Muscle of leg (tissue), 11 donors: ENCODE data around the gene CDYL2. TPM values are rescaled to one million over a fixed set of nuclear protein-coding genes. Genes with fewer than 3 reads are reported as not detected.

ENCODE experiments used
- DNase-seq: peaks from one replicate; pipeline ENCODE4 v3.0.0; 2013
- H3K27ac ChIP-seq: one replicate; pipeline ENCODE4 v1.5.1; 2013; ENCODE audit warnings: mild to moderate bottlenecking, low read length, control low read depth
- H3K27me3 ChIP-seq: one replicate; pipeline ENCODE4 v1.6.1; 2013; ENCODE audit warnings: low read length; ENCODE audit not compliant: control insufficient read depth, insufficient read depth
- H3K36me3 ChIP-seq: one replicate; pipeline ENCODE4 v1.6.1; 2013; ENCODE audit warnings: low read length; ENCODE audit not compliant: control insufficient read depth, insufficient read depth
- H3K4me1 ChIP-seq: one replicate; pipeline ENCODE4 v1.6.1; 2013; ENCODE audit warnings: low read length; ENCODE audit not compliant: control insufficient read depth, insufficient read depth
- H3K4me3 ChIP-seq: one replicate; pipeline ENCODE4 v1.5.1; 2013; ENCODE audit warnings: low read length, control low read depth
- H3K9me3 ChIP-seq: replicated peaks from 2 replicates; pipeline ENCODE4 v1.6.1; 2013; ENCODE audit warnings: low read depth, low read length; ENCODE audit not compliant: control insufficient read depth
- WGBS: methylation state at CpG from one replicate; pipeline ENCODE4 v1.1.5; 2013; ENCODE audit warnings: missing lambda C conversion rate; ENCODE audit not compliant: insufficient coverage; 5-methylcytosine and 5-hydroxymethylcytosine counted together
- polyA plus RNA-seq, 8 donors: library from polyadenylated mRNA; unstranded; fragments of 120-200 nt; gene quantifications; one replicate each; pipeline versions ENCODE4 v1.2.1 to v1.2.3, GENCODE V29; 2013; ENCODE audit warnings: inconsistent platforms in 1 of 8, low replicate concordance in 1 of 8; ENCODE audit not compliant: insufficient read length in 8 of 8, insufficient read depth in 1 of 8
- total RNA-seq: library from RNA; stranded (reverse); fragments of 120-200 nt; gene quantifications from one replicate; pipeline ENCODE4 v1.2.4, GENCODE V29; 2013

CDYL2 gene
- total and polyA plus RNA-seq, 9 donors = 1.9 to 3.7 (median 2.6) TPM

DNA sequence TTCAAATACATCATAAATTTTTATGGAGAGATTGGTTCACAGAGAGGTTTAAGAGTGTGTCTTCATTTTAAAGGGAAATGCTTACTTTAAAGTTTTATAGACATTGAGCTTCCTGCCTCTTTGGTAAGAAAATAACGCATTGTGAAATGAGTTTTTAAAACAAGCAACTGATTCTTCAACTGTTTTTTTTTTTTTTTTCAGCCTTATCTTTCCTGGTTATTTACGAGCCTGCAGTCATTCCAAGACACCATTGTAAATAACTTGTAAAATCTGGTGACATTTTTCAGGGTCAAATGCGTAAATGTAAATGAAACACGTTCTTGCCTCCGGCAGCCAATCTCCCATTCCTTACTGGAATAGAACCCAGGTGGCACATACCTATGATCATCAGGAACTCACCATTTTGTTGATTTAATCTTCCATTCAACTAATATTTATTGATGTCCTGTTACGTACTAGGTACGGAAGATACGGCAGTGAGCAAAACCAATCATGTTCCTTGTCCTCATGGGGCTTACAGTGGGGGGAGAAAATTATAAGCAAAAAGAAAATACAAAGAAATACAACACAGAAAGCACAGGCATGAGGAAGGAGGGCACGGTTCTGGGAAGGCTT, 33.2 kb upstream of the CDYL2 start:
- no peak for DNase-seq
- WGBS = 83% methylated on average over 2 of the region's 9 CpGs
- Histone ChIP-seq H3K4me3 (no peak overlapping the region), H3K9me3 (no peaks in the 10 kb centered on the region), H3K4me1 (no peaks in the 10 kb centered on the region), H3K27ac (no peak overlapping the region), H3K36me3 (no peaks in the 10 kb centered on the region), H3K27me3 (peaks cover 2% of the 10 kb centered on the region)

GRCh38 chr16:80836846-80837245, 32.4 kb upstream of the CDYL2 start:
- no peaks in the 10 kb centered on the region for H3K9me3 ChIP-seq
- H3K4me3 ChIP-seq = no peak overlapping the region
- no peaks in the 10 kb centered on the region for H3K4me1 ChIP-seq
- no peak overlapping the region for H3K27ac ChIP-seq
- DNase-seq = no peak
- WGBS = 67% methylated on average over 1 of the region's 4 CpGs
- no peaks in the 10 kb centered on the region for H3K36me3 ChIP-seq
- H3K27me3 ChIP-seq = peaks cover 2% of the 10 kb centered on the region

DNA sequence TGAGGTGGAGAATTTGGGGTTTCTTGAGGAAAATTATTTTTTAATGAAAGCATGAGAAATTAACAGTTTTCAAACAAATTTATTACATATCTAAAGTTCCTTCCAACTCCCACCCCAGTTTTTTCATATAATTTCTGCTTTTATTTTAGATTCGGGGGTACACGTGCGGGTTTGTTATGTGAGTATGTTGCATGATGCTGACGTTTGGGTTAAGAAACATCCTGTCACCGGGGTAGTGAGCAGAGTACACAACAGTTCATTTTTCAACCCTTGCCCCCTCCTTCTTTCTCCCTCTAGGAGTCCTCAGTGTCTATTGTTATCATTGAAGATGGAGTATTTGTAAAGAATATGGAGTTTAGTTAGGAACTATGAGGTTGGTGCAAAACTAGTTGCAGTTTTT, 31.8 kb upstream of the CDYL2 start:
- H3K9me3 ChIP-seq = no peaks in the 10 kb centered on the region
- H3K36me3 ChIP-seq = no peaks in the 10 kb centered on the region
- no peaks in the 10 kb centered on the region for H3K4me1 ChIP-seq
- WGBS = no CpG with 5 or more reads among the region's 5 CpGs
- no peak overlapping the region for H3K27ac ChIP-seq
- H3K27me3 ChIP-seq = peaks cover 2% of the 10 kb centered on the region
- no peak for DNase-seq
- no peak overlapping the region for H3K4me3 ChIP-seq

DNA sequence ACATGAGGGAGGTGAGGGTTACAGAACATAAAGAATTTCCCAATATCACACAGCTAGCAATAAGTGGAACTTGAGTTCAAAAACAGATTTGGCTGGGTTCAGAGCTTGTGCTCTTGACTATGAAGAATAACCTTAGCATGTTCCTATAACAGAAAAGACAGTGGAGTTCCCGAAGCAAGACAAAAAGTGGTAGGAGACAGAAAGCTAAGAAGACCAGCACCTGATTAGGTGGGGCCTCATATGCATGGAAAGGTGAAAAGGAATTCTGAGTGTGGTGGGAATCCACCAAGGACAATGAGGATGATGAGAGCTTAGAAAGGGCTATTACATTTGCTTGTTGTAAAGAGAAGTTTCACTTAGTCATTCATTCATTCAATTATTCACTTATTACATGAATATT, 26.6 kb upstream of the CDYL2 start:
- no peak for DNase-seq
- no peaks in the 10 kb centered on the region for H3K36me3 ChIP-seq
- no peaks in the 10 kb centered on the region for H3K4me1 ChIP-seq
- H3K27ac ChIP-seq = no peak overlapping the region
- H3K9me3 ChIP-seq = no peaks in the 10 kb centered on the region
- WGBS = 83% methylated on average over 1 of the region's 1 CpG
- H3K27me3 ChIP-seq = no peaks in the 10 kb centered on the region
- H3K4me3 ChIP-seq = no peak overlapping the region

DNA sequence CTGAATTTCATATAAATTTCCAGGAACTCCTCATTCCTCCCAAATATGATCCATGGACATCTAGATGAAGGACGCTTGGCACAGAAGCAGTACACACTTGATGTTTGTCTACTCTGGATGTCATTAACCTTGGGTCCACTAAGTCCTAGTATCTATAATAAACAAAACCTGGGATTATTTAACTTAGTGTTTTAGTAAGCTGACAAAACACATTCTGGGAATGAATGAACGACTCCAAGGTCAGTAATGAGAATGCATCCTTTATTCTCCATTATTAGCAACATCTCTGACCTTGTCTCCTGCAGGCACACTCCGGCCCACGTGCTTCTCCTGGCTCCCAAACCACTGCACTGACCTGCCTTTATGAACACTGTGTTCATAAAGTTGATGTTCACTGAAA, 24.1 kb upstream of the CDYL2 start:
- no peak for DNase-seq
- Histone ChIP-seq H3K4me1 (no peaks in the 10 kb centered on the region), H3K27me3 (no peaks in the 10 kb centered on the region), H3K9me3 (no peaks in the 10 kb centered on the region), H3K36me3 (no peaks in the 10 kb centered on the region), H3K4me3 (no peak overlapping the region), H3K27ac (no peak overlapping the region)
- no CpG with 5 or more reads among the region's 4 CpGs for WGBS

GRCh38 chr16:80827007-80827406, 22.6 kb upstream of the CDYL2 start:
- Histone ChIP-seq H3K9me3 (no peaks in the 10 kb centered on the region), H3K4me3 (no peak overlapping the region), H3K27me3 (no peaks in the 10 kb centered on the region), H3K4me1 (no peaks in the 10 kb centered on the region), H3K27ac (no peak overlapping the region), H3K36me3 (no peaks in the 10 kb centered on the region)
- DNase-seq = no peak
- no CpG with 5 or more reads among the region's 1 CpG for WGBS

GRCh38 chr16:80825365-80825758, 21.0 kb upstream of the CDYL2 start:
- Histone ChIP-seq H3K36me3 (no peaks in the 10 kb centered on the region), H3K4me3 (no peak overlapping the region), H3K4me1 (no peaks in the 10 kb centered on the region), H3K9me3 (no peaks in the 10 kb centered on the region), H3K27me3 (no peaks in the 10 kb centered on the region), H3K27ac (no peak overlapping the region)
- no peak for DNase-seq
- no CpG with 5 or more reads among the region's 1 CpG for WGBS

- peak; percentile 58 for DNase-seq
- WGBS = 22% methylated on average over 1 of the region's 5 CpGs
- H3K9me3 ChIP-seq = no peaks in the 10 kb centered on the region
Measured at GRCh38 chr16:80824623-80825364, 20.4 kb upstream of the CDYL2 start.

GRCh38 chr16:80819988-80820387, 15.6 kb upstream of the CDYL2 start:
- no peak for DNase-seq
- Histone ChIP-seq H3K4me3 (no peak overlapping the region), H3K27ac (no peak overlapping the region), H3K36me3 (no peaks in the 10 kb centered on the region), H3K27me3 (peaks cover 2% of the 10 kb centered on the region), H3K9me3 (no peaks in the 10 kb centered on the region), H3K4me1 (no peaks in the 10 kb centered on the region)
- no CpG with 5 or more reads among the region's 2 CpGs for WGBS

More at GRCh38 chr16:80824623-80825364, 20.4 kb upstream of the CDYL2 start:
- H3K27ac ChIP-seq = no peak overlapping the region
- H3K27me3 ChIP-seq = no peaks in the 10 kb centered on the region
- H3K4me1 ChIP-seq = no peaks in the 10 kb centered on the region
- H3K36me3 ChIP-seq = no peaks in the 10 kb centered on the region
- no peak overlapping the region for H3K4me3 ChIP-seq

DNA sequence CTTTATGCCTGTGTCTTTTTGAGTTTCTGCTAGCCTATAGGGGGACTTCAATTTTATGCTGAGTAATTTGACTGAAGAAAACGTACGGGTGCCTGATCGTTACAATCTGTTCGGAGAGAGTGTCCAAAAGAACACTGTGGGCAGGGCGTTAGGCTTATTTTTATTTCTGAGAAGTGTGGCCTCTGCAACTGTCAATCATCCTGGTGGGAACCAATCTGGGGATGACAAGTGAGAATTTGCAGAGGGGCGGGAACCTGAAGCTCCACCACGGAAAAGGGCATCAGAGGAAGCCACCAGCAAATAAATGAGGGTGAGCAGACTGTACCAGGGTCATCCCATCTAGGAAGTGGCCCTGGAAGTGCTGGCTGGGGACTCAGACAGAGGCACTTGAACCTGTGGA, 12.0 kb upstream of the CDYL2 start:
- no peaks in the 10 kb centered on the region for H3K36me3 ChIP-seq
- no peak for DNase-seq
- WGBS = 74% methylated on average over 7 of the region's 7 CpGs

More for the DNA sequence above, 12.0 kb upstream of the CDYL2 start:
- Histone ChIP-seq H3K4me1 (no peaks in the 10 kb centered on the region), H3K27ac (no peak overlapping the region), H3K4me3 (no peak overlapping the region), H3K9me3 (no peaks in the 10 kb centered on the region), H3K27me3 (peaks cover 2% of the 10 kb centered on the region)
